Endothelial cell of umbilical vein (primary cell): ENCODE data around the gene TPM2.

ENCODE experiments used
- CTCF ChIP-seq, 2 donors: IDR thresholded peaks; 1 replicate in 1 of 2; 2 replicates in 1 of 2; pipeline ENCODE4 v1.5.1; 2011; ENCODE audit warnings: low read length in 2 of 2, mild to moderate bottlenecking in 2 of 2, moderate library complexity in 2 of 2, control low read depth in 1 of 2, inconsistent platforms in 1 of 2, low read depth in 1 of 2; ENCODE audit not compliant: insufficient read depth in 1 of 2; ENCODE audit errors: extremely low read depth in 1 of 2
- EZH2 ChIP-seq: IDR thresholded peaks from 2 replicates; pipeline ENCODE4 v1.6.1; 2012; ENCODE audit warnings: borderline replicate concordance, low read depth, mild to moderate bottlenecking, moderate library complexity, low read length, inconsistent platforms; ENCODE audit not compliant: severe bottlenecking

- TF ChIP-seq CTCF (IDR thresholded peaks at IDR 0.05; ENCODE audit: extremely low read depth in 1 of 2, insufficient read depth in 1 of 2, low read depth in 1 of 2, low read length in 2 of 2) (no peak), EZH2 (no peak)
These were observed 7.8 kb upstream of the TPM2 start for GRCh38 chr9:35697486-35697885.
